SK-N-SH (cell line): ENCODE results near the gene CHSY1. TPM values are rescaled to one million over a fixed set of nuclear protein-coding genes. Genes with fewer than 3 reads are reported as not detected.

Source experiments
- CTCF ChIA-PET: fragments of 300-600, 350-600 bp; formaldehyde crosslinking; extraction: SDS; loops from one replicate; lab custom pipeline; 2021; lab: Yijun Ruan, JAX
- POLR2A ChIA-PET: fragments of 350-600 bp; sonication (Branson Sonifier 250); formaldehyde crosslinking; extraction: SDS; loops from one replicate; lab custom pipeline; 2020; ENCODE audit warnings: antibody characterized with exemption, inconsistent platforms; lab: Yijun Ruan, JAX
- DNase-seq: peaks from one replicate; pipeline ENCODE4 v3.0.0; 2012
- H2AFZ ChIP-seq: fragments of 200-600 bp; sonication (generic); 2 replicates; pipeline ENCODE4 v1.8.1; 2016; ENCODE audit warnings: antibody characterized with exemption, mild to moderate bottlenecking, low read depth
- H3F3A ChIP-seq: fragments of 200-600 bp; sonication (generic); replicated peaks from 2 replicates; pipeline ENCODE3; 2016; ENCODE audit warnings: antibody characterized with exemption, mild to moderate bottlenecking; ENCODE audit not compliant: insufficient read depth
- H3K27ac ChIP-seq, 2 experiments: fragments of 200-500 bp in 1 of 2; fragments of 200-600 bp in 1 of 2; sonication (Bioruptor generic) in 1 of 2; sonication (generic), shearing (Covaris generic) in 1 of 2; 2 replicates each; pipeline versions ENCODE4 v1.5.1 to v1.6.1; 2014 to 2016; ENCODE audit warnings: low read depth in 2 of 2, inconsistent platforms in 1 of 2, low read length in 1 of 2, mild to moderate bottlenecking in 1 of 2, mixed read lengths in 1 of 2
- H3K27me3 ChIP-seq: fragments of 200-600 bp; sonication (generic), shearing (Covaris generic); 2 replicates; pipeline ENCODE4 v1.6.1; 2016; ENCODE audit warnings: mixed run types; ENCODE audit not compliant: insufficient read depth
- H3K36me3 ChIP-seq, 2 experiments: fragments of 200-500 bp in 1 of 2; fragments of 200-600 bp in 1 of 2; sonication (Bioruptor generic) in 1 of 2; sonication (generic) in 1 of 2; replicated peaks in 1 of 2; 2 replicates each; pipeline versions ENCODE3 to v1.5.1; 2014 to 2016; ENCODE audit warnings: low read length in 1 of 2, mild to moderate bottlenecking in 1 of 2; ENCODE audit not compliant: insufficient read depth in 2 of 2, control insufficient read depth in 1 of 2
- H3K4me1 ChIP-seq, 2 experiments: fragments of 200-500 bp in 1 of 2; fragments of 200-600 bp in 1 of 2; sonication (Bioruptor generic) in 1 of 2; sonication (generic), shearing (Covaris generic) in 1 of 2; 2 replicates each; pipeline versions ENCODE4 v1.5.1 to v1.6.1; 2014 to 2016; ENCODE audit warnings: low read depth in 1 of 2, low read length in 1 of 2, mixed run types in 1 of 2; ENCODE audit not compliant: insufficient read depth in 2 of 2, control insufficient read depth in 1 of 2
- H3K4me2 ChIP-seq: fragments of 200-600 bp; sonication (generic), shearing (Covaris generic); 2 replicates; pipeline ENCODE4 v1.6.1; 2017; ENCODE audit warnings: mixed run types
- H3K4me3 ChIP-seq, 2 experiments: fragments of 200-500 bp in 1 of 2; fragments of 200-600 bp in 1 of 2; sonication (Bioruptor generic) in 1 of 2; sonication (generic), shearing (Covaris generic) in 1 of 2; 2 replicates each; pipeline versions ENCODE4 v1.5.1 to v1.8.1; 2014 to 2016; ENCODE audit warnings: low read depth in 2 of 2, inconsistent platforms in 1 of 2, low read length in 1 of 2, mild to moderate bottlenecking in 1 of 2, mixed read lengths in 1 of 2, moderate library complexity in 1 of 2
- H3K79me2 ChIP-seq: fragments of 200-600 bp; sonication (generic); 2 replicates; pipeline ENCODE4 v1.8.1; 2017; ENCODE audit warnings: mild to moderate bottlenecking; ENCODE audit not compliant: insufficient read depth
- H3K9ac ChIP-seq: fragments of 200-600 bp; sonication (generic); 2 replicates; pipeline ENCODE4 v1.6.1; 2017; ENCODE audit warnings: mixed run types
- H3K9me2 ChIP-seq: fragments of 200-600 bp; sonication (generic); 2 replicates; pipeline ENCODE4 v1.6.1; 2017; ENCODE audit warnings: mixed run types
- H3K9me3 ChIP-seq: fragments of 200-600 bp; sonication (generic); 2 replicates; pipeline ENCODE4 v1.6.1; 2017; ENCODE audit warnings: mixed run types, mild to moderate bottlenecking, moderate library complexity
- H4K20me1 ChIP-seq: fragments of 200-600 bp; sonication (generic); 2 replicates; pipeline ENCODE4 v1.6.1; 2017; ENCODE audit warnings: mild to moderate bottlenecking, mixed run types; ENCODE audit not compliant: insufficient read depth
- CTCF ChIP-seq: fragments of 200-600 bp; sonication (generic); IDR thresholded peaks from 2 replicates; pipeline ENCODE4 v1.6.1; 2017; ENCODE audit warnings: antibody characterized with exemption, mild to moderate bottlenecking, moderate library complexity
- EZH2phosphoT487 ChIP-seq: fragments of 200-600 bp; sonication (generic); IDR thresholded peaks from 2 replicates; pipeline ENCODE4 v1.6.1; 2017; ENCODE audit warnings: low read depth, mixed run types, mild to moderate bottlenecking, antibody characterized with exemption, moderate library complexity, borderline replicate concordance
- FOSL2 ChIP-seq: IDR thresholded peaks from 2 replicates; pipeline ENCODE4 v1.4.0; 2012; ENCODE audit warnings: low read depth, mild to moderate bottlenecking, moderate library complexity, borderline replicate concordance
- JUND ChIP-seq: IDR thresholded peaks from 2 replicates; pipeline ENCODE4 v1.4.0; 2012
- MAX ChIP-seq: IDR thresholded peaks from 2 replicates; pipeline ENCODE4 v1.4.0; 2012; ENCODE audit warnings: low read depth
- RAD21 ChIP-seq: IDR thresholded peaks from 2 replicates; pipeline ENCODE4 v1.6.1; 2012; ENCODE audit warnings: mild to moderate bottlenecking, low read length
- REST ChIP-seq: IDR thresholded peaks from 2 replicates; pipeline ENCODE4 v1.6.1; 2012; ENCODE audit warnings: mild to moderate bottlenecking, low read depth, low read length, moderate library complexity
- RXRA ChIP-seq: IDR thresholded peaks from 2 replicates; pipeline ENCODE4 v1.4.0; 2012; ENCODE audit warnings: low read depth, mild to moderate bottlenecking, borderline replicate concordance
- SMC3 ChIP-seq: IDR thresholded peaks from 2 replicates; pipeline ENCODE4 v1.6.1; 2012; ENCODE audit warnings: low read depth, low read length, improper control_type of control experiment
- TAF1 ChIP-seq: IDR thresholded peaks from 2 replicates; pipeline ENCODE4 v1.6.1; 2012; ENCODE audit warnings: low read depth, mild to moderate bottlenecking, low read length, moderate library complexity, borderline replicate concordance
- WGBS: methylation state at CpG from one replicate; pipeline ENCODE4 v1.1.6; 2017; ENCODE audit warnings: low lambda C conversion rate; 5-methylcytosine and 5-hydroxymethylcytosine counted together
- polyA plus RNA-seq, 3 experiments: library from polyadenylated mRNA; depleted of rRNA; stranded (reverse); fragments of >200 nt; gene quantifications; 2 replicates each; pipeline ENCODE4 v1.2.3, GENCODE V29; 2012

The CHSY1 gene
- polyA plus RNA-seq, 1 of the 3 experiments (the other 2 are of a cell fraction): 15.7 TPM

- H3K9me3 ChIP-seq: no peaks in the 10 kb centered on the region
- ChIA-PET POLR2A (no interaction called here), CTCF (interaction anchor here (1.3 to 2.1 kb wide), 2 partner anchors 118 to 232 kb away, joined by 3 to 15 read pairs; no protein-coding TSS in a partner anchor)
- peaks cover 2 to 13% of the 10 kb centered on the region in 2 experiments for H3K36me3 ChIP-seq
- no peak overlapping the region for H3K27ac ChIP-seq
- H3K4me2 ChIP-seq: no peak overlapping the region
- no peak overlapping the region for H3K9ac ChIP-seq
- no peak overlapping the region for H3K4me3 ChIP-seq
- H3K9me2 ChIP-seq: 0 out of 2 replicates have a peak, but pooled peaks cover 3% of the 10 kb centered on the region
- H4K20me1 ChIP-seq: peaks cover 84% of the 10 kb centered on the region
- TF ChIP-seq TAF1 (no peak), REST (no peak), RAD21 (no peak), EZH2phosphoT487 (no peak), SMC3 (no peak), RXRA (no peak), JUND (no peak), FOSL2 (no peak), MAX (no peak), CTCF (no peak)
- peaks cover 15 to 17% of the 10 kb centered on the region in 2 experiments; a peak in 1 of 4 replicates for H3K4me1 ChIP-seq
- peaks cover 100% of the 10 kb centered on the region for H3K79me2 ChIP-seq
- 94% methylated on average over 6 of the region's 6 CpGs for WGBS
- DNase-seq: no peak
- no peak overlapping the region for H2AFZ ChIP-seq
- H3F3A ChIP-seq: no peaks in the 10 kb centered on the region
- no peaks in the 10 kb centered on the region for H3K27me3 ChIP-seq
Measured at GRCh38 chr15:101239724-101240136, 12.1 kb downstream of the CHSY1 start.

- Histone ChIP-seq H2AFZ (no peak overlapping the region), H3K4me2 (no peak overlapping the region), H3K4me1 (peaks cover 12% of the 10 kb centered on the region in 2 experiments; a peak in 1 of 4 replicates), H3K27ac (no peak overlapping the region), H3K9me2 (0 out of 2 replicates have a peak, but pooled peaks cover 3% of the 10 kb centered on the region), H3K27me3 (no peaks in the 10 kb centered on the region), H3F3A (no peaks in the 10 kb centered on the region), H4K20me1 (peaks cover 82% of the 10 kb centered on the region), H3K79me2 (peaks cover 100% of the 10 kb centered on the region), H3K4me3 (no peak overlapping the region), H3K9me3 (no peaks in the 10 kb centered on the region), H3K9ac (no peak overlapping the region), H3K36me3 (peaks cover 14 to 30% of the 10 kb centered on the region in 2 experiments)
- CTCF ChIA-PET: no interaction called here
- POLR2A ChIA-PET: no interaction called here
- DNase-seq: no peak
- WGBS: 95% methylated on average over 12 of the region's 12 CpGs
- no peak for TF ChIP-seq REST
- TF ChIP-seq CTCF: no peak
Measured at GRCh38 chr15:101237251-101237650, 14.6 kb downstream of the CHSY1 start.
